Activated CD8-positive, alpha-beta memory T cell treated with anti-CD3 and anti-CD28 coated beads, Interleukin-2, amount 50 U/mL, for 24 hours (primary cell): ENCODE measurements around the gene EEF2KMT.
A peak's percentile ranks its signal among the peaks of the same experiment; 100 is the strongest.
"Not testable (repeated sequence)": the region's sequence is repeated elsewhere in the genome, so short reads cannot be mapped to it uniquely, and the experiment has no call there.

ENCODE experiments used
- DNase-seq: peaks from one replicate; pipeline ENCODE4 v3.0.0-alpha.2; 2020; ENCODE audit errors: extremely low read depth

EEF2KMT gene

GRCh38 chr16:5097470-5098220 is at the start of gene EEF2KMT:
Gene EEF2KMT, minus strand, starts transcription at chr16:5097795. Its CDS starts 56 bp downstream, at chr16:5097739.
- DNase-seq = peak; percentile 92

GRCh38 chr16:5144621-5144956 is 47.0 kb upstream of the EEF2KMT start:
- DNase-seq = not testable (repeated sequence)

GRCh38 chr16:5143761-5144620 is 46.4 kb upstream of the EEF2KMT start:
- DNase-seq = no peak

GRCh38 chr16:5140151-5140550 is 42.6 kb upstream of the EEF2KMT start:
- DNase-seq = not testable (repeated sequence)

DNA sequence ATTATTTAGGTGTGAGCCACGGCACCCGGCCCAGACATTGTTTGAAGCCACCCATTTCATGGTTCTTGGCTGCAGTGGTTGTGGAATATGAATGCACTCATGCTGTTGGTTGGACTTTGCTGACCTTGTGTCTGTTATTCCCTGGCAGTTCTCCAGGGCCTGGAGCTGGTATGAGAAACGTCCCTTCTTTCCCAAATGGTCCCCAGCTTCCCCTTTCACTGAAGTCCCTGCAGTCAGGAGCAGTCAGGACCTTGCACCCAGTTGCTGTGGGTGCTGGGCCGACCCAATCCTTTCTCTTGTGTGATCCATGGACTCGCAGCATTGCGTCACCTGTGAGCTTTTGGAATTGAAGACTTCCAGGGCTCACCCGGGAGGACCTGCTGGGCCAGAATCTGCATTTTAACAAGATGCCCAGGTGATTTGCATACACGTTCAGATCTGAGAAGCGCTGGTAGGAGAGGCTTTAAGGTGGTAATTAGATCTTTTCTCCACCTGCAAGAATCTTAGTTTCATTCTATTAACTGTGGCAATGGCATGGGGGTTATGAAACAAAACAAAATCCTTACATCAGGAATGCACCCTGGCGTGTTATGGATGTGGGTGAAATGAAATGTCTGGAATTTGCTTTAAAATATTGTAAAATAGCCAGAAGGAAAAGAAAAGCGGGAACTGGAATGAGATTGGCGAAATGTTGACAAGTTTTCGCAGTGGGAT is 37.3 kb upstream of the EEF2KMT start:
- DNase-seq = not testable (repeated sequence)

DNA sequence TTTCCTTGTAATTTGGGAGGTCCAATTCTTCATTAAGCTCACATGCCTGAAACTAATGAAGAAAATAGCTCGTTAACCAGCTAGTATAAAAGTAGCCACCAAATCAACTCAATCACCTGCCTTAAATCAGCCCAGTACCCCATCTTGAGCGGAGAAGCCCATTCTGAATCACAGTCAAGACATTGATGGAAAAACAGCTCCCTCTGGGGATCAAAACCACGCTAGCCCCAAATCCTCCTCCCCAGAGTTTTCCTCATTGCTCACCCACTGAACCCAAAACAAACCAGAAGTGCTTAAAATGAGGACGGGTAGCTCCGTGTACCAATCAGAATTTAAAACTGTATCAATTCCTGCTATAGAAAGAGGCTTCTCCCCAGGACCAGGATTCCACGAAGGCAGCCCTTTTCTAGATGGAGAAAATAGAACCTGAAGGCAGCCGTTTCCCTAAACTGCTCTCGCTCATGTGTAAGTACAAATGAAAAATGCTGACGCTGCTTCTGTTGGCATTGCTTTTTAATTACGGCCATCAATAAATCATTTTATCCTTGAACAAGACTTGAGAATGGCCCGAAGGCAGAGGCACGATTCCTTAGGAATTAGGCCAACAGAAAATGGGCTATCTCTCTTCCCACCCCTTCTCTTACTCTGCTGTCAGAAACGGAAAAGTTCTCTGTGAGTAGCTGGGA is 35.5 kb upstream of the EEF2KMT start:
- DNase-seq = not testable (repeated sequence)

DNA sequence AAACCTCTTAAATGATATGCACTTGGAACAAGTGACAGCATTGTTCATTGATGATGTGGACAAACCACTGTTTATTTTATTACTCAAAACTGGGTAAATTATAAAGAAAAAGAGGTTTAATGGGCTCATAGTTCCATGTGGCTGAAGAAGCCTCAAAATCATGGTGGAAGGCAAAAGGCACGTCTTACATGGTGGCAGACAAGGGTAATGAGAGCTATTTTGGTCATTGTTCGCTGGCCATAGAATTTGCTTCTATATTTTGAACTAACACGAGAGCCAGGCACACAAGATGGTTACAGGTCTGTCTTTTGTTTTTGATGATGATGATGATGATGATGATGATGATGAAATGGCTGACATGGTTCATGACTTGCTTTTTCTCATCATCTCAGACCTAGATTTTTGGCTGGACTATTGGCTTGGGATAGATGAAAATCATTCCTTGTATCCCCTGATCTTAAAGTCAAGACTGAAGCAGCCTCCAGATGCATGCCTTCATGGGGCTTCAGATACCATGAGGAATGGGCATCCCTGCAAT is 33.9 kb upstream of the EEF2KMT start:
- DNase-seq = not testable (repeated sequence)

GRCh38 chr16:5117300-5118087 is 19.9 kb upstream of the EEF2KMT start:
- not testable (repeated sequence) for DNase-seq

DNA sequence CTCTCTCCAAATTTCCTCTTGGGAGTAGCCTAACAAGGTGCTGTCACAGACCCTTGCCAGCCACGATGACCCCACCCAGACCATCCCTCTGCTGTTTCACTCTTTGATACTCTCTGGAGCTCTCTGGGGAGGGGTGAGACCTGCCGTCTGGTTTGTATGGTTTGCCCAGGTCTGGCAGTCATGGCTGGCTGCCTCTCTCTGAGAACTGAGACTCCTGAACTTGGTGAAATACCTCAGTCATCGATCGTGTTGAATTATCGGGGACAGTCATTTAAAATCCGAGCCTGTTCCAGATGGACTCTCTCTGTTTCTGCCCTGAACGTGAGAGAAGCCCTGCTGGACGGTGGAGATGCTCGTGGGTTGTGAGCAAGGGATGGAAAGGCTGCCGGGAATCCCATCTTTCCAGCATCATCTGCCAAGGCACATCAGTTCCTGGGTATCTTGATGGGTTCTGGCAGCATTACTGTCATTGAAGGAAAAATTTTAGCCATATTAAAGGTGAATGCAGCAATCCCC is 19.2 kb upstream of the EEF2KMT start:
- DNase-seq = not testable (repeated sequence)

DNA sequence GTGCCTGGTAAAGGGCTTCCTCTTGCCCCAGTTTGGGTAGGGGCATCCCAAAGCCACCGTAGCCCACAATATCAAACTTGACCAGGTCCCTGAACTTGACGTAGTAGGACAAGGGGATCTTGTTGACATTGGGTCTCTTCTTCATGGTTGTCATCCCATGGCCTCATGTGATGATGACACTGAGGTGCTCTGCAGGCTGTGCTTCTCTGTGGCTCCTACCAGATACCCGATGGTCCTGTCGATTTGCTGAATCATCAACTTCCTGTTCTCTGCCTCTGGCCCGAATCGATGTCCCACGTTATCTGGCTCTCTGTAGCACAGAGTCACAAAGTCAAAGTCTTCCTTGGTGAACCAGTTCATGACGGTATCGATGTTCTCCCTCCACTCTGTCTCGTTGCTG is 13.3 kb upstream of the EEF2KMT start:
- not testable (repeated sequence) for DNase-seq

- DNase-seq = no peak
Observed at GRCh38 chr16:5108505-5109158, 11.0 kb upstream of the EEF2KMT start.

- not testable (repeated sequence) for DNase-seq
Observed at GRCh38 chr16:5105039-5105438, 7.4 kb upstream of the EEF2KMT start.

DNA sequence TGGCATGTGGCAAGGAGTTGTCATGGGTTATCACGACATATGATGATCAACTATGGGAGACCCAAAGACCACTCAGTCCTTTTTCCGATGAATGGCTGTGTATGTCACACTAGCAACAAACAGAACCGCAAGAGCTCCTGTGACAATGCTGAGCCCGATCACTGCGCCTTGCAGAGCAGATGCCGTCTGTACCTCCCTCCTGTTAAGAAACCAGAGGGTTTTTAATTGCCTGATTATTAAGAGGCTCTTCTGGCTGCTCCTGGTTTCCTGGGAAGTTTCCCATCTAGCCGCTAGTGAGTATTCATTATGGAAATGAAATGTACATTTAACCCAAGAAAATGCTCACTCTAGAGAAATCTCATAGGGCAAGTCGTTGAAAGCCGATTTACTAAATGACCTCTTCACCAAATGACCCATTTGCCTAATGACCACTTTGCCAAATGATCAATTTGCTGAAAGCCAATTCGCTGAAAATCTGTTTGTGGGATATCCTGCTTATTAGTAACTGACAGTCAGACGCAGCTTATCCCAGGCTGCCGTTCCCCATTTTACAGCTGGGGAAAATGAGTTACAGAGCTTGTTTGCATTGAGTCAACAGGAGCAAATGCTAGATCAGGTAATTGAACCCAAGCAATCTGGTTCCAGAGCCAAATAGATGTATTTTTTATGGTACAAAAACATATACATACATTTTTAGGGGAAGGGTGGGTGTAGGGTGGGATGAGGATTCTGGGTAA is 5.9 kb upstream of the EEF2KMT start:
- DNase-seq = not testable (repeated sequence)

GRCh38 chr16:5099174-5099573 is 1.6 kb upstream of the EEF2KMT start:
- DNase-seq = not testable (repeated sequence)

- DNase-seq = not testable (repeated sequence)
Observed at GRCh38 chr16:5098221-5099159, 895 bp upstream of the EEF2KMT start.

DNA sequence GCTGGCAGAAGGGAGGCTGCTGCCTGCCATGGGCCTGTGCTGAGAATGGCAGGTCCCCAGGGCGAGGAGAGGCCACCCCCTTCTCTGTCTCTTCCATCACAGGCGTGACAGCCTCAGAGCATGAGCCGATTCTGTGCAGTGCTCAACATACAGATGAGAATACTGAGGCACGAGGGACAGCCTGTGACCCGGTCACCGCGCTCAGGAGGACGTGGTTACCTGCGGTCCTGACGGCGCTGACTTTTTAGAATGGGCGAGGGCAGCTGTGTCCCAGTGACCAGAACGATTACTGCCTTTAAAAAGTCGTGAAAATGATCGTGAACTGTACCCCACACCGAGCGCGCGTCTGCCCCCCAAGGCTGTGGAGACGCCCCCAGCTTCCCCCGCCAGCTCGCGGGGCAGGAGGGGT is 530 bp downstream of the EEF2KMT start:
- DNase-seq = not testable (repeated sequence)

DNA sequence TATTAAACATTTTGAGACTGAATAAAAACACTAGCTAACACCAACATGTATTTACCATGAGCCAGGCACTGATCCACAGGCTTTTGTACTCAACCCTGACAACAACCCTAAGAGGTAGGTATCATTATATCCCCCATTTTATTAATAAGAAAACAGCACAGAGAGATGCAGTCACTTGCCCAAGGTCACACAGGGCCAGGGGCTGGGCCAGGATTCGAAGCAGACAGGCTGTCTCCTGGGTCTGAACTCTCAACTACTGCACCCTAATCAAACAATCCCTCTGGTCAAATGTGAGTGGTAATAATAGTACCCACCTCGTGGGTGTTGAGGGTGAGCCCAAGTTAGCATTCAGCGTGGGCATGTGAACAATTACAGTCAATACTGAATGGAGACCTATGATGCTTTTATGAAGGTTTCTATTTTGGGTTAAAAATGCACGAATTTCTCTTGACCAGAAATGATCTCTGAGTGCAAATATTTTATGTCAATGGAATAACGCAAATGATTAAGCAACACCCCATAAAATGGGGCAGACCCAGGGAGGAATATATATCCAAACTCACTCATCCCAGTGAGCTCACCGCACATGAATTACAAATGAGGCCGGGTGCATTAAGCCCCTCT is 1.0 kb downstream of the EEF2KMT start:
- not testable (repeated sequence) for DNase-seq
